Stomach (tissue), 9 donors: ENCODE data around the gene MCUB. TPM values are rescaled to one million over a fixed set of nuclear protein-coding genes. Genes with fewer than 3 reads are reported as not detected.

Source experiments
- DNase-seq, 2 donors: peaks; one replicate each; pipeline versions ENCODE4 v3.0.0 to v3.0.0-alpha.2; 2013 to 2019
- H3K27ac ChIP-seq, 5 donors: fragments of 200-600 bp in 4 of 5; sonication (generic) in 4 of 5; one replicate each; pipeline ENCODE4 v1.5.1; 2013 to 2019; ENCODE audit warnings: mild to moderate bottlenecking in 1 of 5, moderate library complexity in 1 of 5
- H3K27me3 ChIP-seq, 3 donors: fragments of 200-600 bp; sonication (generic); one replicate each; pipeline ENCODE4 v1.5.1; 2017 to 2019; ENCODE audit warnings: mixed run types in 1 of 3
- H3K36me3 ChIP-seq, 4 donors: fragments of 200-600 bp; sonication (generic); 1 replicate in 3 of 4; 2 replicates in 1 of 4; pipeline ENCODE4 v1.5.1; 2016 to 2019
- H3K4me1 ChIP-seq, 4 donors: fragments of 200-600 bp; sonication (generic); one replicate each; pipeline ENCODE4 v1.5.1; 2016 to 2019
- H3K4me3 ChIP-seq, 4 donors: fragments of 200-600 bp; sonication (generic) in 3 of 4; one replicate each; pipeline ENCODE4 v1.5.1; 2016 to 2019; ENCODE audit warnings: mild to moderate bottlenecking in 1 of 4
- H3K9me3 ChIP-seq, 4 donors: fragments of 200-600 bp; sonication (generic); one replicate each; pipeline ENCODE4 v1.5.1; 2016 to 2019
- EP300 ChIP-seq: sonication (generic); formaldehyde crosslinking; IDR thresholded peaks from one replicate; pipeline ENCODE4 v1.6.1; 2017; ENCODE audit warnings: antibody characterized with exemption
- POLR2A ChIP-seq, 4 donors: fragments of 450-650 bp; IDR thresholded peaks; one replicate each; pipeline ENCODE4 v1.6.1; 2016; ENCODE audit warnings: antibody characterized with exemption in 4 of 4, control low read depth in 2 of 4, mild to moderate bottlenecking in 1 of 4, moderate library complexity in 1 of 4
- POLR2AphosphoS5 ChIP-seq, 3 donors: sonication (generic); formaldehyde crosslinking; IDR thresholded peaks; one replicate each; pipeline ENCODE4 v1.6.1; 2016; ENCODE audit warnings: antibody characterized with exemption in 3 of 3
- WGBS, 5 donors: extraction: QIAGEN DNeasy Blood & Tissue Kit in 3 of 5; methylation state at CpG; one replicate each; pipeline versions ENCODE4 v1.1.5 to v1.1.7; 2013 to 2018; 5-methylcytosine and 5-hydroxymethylcytosine counted together
- intact Hi-C: fragments of 100-400 bp; cut with DNase I; formaldehyde crosslinking; loops from one replicate; pipeline ENCODE4 v1.15.1; 2023; ENCODE audit warnings: low total_unique reads
- polyA plus RNA-seq, 3 donors: library from polyadenylated mRNA; stranded (reverse); fragments of 200-250 nt; gene quantifications; one replicate each; pipeline ENCODE4 v1.2.3, GENCODE V29; 2013
- total RNA-seq, 5 donors: library from RNA; depleted of rRNA; stranded (reverse); fragments of >200 nt; gene quantifications; one replicate each; pipeline versions ENCODE4 v1.1.0 to v1.2.3, GENCODE V29; 2014 to 2016
- TF ChIP-seq, protein P1 (sequence below), 7 experiments: fragments of 450-650 bp in 4 of 7; fragments of 200-600 bp in 3 of 7; sonication (generic) in 3 of 7; IDR thresholded peaks; one replicate each; pipeline ENCODE4 v1.5.1; 2016 to 2019; ENCODE audit warnings: antibody characterized with exemption in 7 of 7, control low read depth in 2 of 7, mild to moderate bottlenecking in 1 of 7
- donor health status: healthy with polysubstance abuse.
- donor health status: Bipolar disorder and iron deficiency.
- donor health status: healthy.

MCUB gene
- total and polyA plus RNA-seq, 8 donors: 0.89 to 37.4 (median 8.4) TPM

DNA sequence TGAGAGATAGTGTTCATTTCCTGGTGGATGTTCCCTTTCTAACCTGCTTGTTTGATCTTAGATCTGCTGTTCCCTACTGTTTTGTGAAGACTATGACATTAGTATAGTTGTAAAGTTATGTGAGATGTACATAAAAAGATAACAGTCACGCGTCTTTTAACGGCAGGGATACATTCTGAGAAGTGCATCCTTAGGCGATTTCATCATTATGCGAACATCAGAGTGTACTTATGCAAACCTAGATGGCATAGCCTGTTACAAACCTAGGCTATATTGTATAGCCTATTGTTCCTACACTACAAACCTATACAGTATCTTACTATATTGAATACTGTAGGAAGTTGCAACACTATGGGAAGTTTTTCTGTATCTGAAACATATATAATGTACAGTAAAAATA, 50.4 kb downstream of the MCUB start:
- Histone ChIP-seq H3K36me3 (no peaks in the 10 kb centered on the region), H3K4me1 (no peaks in the 10 kb centered on the region), H3K27ac (no peak overlapping the region), H3K27me3 (no peaks in the 10 kb centered on the region), H3K4me3 (no peak overlapping the region), H3K9me3 (peaks cover 0 to 12% (median 4%) of the 10 kb centered on the region in 4 donors)
- intact Hi-C loops: no loop called here
- TF ChIP-seq POLR2A (IDR thresholded peaks at IDR 0.05) (no peak), POLR2AphosphoS5 (IDR thresholded peaks at IDR 0.05) (no peak), EP300 (no peak)
- TF ChIP-seq, protein P1, sequence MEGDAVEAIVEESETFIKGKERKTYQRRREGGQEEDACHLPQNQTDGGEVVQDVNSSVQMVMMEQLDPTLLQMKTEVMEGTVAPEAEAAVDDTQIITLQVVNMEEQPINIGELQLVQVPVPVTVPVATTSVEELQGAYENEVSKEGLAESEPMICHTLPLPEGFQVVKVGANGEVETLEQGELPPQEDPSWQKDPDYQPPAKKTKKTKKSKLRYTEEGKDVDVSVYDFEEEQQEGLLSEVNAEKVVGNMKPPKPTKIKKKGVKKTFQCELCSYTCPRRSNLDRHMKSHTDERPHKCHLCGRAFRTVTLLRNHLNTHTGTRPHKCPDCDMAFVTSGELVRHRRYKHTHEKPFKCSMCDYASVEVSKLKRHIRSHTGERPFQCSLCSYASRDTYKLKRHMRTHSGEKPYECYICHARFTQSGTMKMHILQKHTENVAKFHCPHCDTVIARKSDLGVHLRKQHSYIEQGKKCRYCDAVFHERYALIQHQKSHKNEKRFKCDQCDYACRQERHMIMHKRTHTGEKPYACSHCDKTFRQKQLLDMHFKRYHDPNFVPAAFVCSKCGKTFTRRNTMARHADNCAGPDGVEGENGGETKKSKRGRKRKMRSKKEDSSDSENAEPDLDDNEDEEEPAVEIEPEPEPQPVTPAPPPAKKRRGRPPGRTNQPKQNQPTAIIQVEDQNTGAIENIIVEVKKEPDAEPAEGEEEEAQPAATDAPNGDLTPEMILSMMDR (IDR thresholded peaks at IDR 0.05): no peak
- no peak for DNase-seq
- WGBS, 5 donors: 95 to 98% (median 97%) methylated on average over 5 of the region's 5 CpGs

DNA sequence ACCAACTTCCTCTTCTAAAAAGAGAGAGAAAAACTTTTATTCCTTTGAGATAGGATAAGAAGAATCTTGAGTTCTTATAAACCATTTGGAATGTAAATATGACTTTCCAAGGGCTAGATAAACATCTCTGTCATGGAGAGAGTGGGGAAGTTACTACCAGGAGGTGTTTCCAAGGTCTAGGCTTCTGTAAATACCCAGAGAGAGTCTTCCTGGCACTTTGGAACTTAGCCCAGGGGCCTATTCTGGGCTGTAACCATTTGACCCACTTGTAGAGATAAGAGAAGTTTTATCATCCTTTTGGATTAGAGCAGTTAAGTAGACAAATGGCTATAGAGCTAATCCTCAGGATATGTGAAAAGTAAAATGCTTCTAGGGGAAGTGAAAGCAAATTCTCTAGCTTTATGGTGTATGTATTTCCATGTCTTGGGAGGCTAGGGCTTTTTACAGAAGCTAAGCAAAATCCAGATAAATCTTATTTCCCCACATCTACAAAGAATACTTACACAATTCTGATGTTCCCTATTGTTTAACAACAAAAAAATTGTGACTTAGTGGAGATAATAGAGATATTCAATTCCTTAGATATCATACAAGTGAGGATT, 51.1 kb downstream of the MCUB start:
- Histone ChIP-seq H3K4me3 (no peak overlapping the region), H3K9me3 (peaks cover 0 to 12% (median 4%) of the 10 kb centered on the region in 4 donors), H3K4me1 (no peaks in the 10 kb centered on the region), H3K27ac (no peak overlapping the region), H3K36me3 (no peaks in the 10 kb centered on the region), H3K27me3 (no peaks in the 10 kb centered on the region)
- intact Hi-C loops: no loop called here
- DNase-seq: no peak
- no peak for TF ChIP-seq POLR2A (IDR thresholded peaks at IDR 0.05)
- no peak for TF ChIP-seq POLR2AphosphoS5 (IDR thresholded peaks at IDR 0.05)
- TF ChIP-seq, protein P1 (IDR thresholded peaks at IDR 0.05): no peak
- TF ChIP-seq EP300: no peak

DNA sequence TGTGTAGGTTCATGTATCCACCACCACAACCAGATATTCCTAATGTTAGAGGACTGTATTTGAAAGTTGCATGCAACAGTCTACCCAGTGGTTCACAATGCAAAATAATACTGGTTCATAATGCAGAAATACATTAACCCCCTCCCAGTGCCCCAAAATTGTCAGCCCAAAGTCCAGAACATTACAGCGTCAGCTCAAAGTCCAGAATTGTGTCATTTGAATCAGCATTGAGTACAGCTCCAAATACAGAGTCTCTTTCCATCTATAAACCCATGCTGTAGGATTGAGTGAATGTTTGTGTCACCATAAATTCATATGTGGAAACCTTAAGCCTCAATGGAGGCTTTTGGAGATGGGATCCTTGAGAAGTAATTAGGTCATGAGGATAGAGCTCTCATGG, 54.0 kb downstream of the MCUB start:
- 92 to 100% (median 100%) methylated on average over 1 of the region's 1 CpG for WGBS, 5 donors
- H3K4me1 ChIP-seq: no peaks in the 10 kb centered on the region
- no peaks in the 10 kb centered on the region for H3K9me3 ChIP-seq
- H3K4me3 ChIP-seq: no peak overlapping the region
- no peaks in the 10 kb centered on the region for H3K27me3 ChIP-seq
- TF ChIP-seq POLR2AphosphoS5 (IDR thresholded peaks at IDR 0.05): no peak
- no peak for TF ChIP-seq POLR2A (IDR thresholded peaks at IDR 0.05)
- TF ChIP-seq, protein P1 (IDR thresholded peaks at IDR 0.05): no peak
- TF ChIP-seq EP300: no peak
- no peaks in the 10 kb centered on the region for H3K36me3 ChIP-seq
- no peak for DNase-seq
- intact Hi-C loops: no loop called here
- no peak overlapping the region for H3K27ac ChIP-seq

DNA sequence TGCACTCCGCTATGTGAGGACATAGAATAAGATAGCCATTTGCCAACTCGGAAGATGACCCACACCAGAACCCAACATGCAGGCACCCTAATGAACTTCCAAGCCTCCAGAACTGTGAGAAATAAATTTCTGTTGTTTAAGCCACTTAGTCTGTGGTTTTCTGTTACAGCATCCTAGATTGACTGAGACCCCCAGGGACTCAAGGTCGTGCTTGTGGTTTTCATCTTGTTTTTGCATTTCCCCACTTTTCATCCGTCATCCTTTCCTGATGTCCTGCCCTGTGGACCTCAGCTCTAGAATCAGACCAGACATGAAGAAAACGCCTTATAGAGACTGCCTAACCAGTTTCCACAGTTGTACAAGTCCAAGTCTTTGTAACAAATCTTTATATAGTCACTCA, 54.4 kb downstream of the MCUB start:
- no peak for DNase-seq
- TF ChIP-seq, protein P1 (IDR thresholded peaks at IDR 0.05): no peak
- TF ChIP-seq POLR2A (IDR thresholded peaks at IDR 0.05) (no peak), POLR2AphosphoS5 (IDR thresholded peaks at IDR 0.05) (no peak), EP300 (no peak)
- H3K9me3 ChIP-seq: no peaks in the 10 kb centered on the region
- H3K27me3 ChIP-seq: no peaks in the 10 kb centered on the region
- no peak overlapping the region for H3K4me3 ChIP-seq
- 83 to 86% (median 84%) methylated on average over 5 of the region's 5 CpGs for WGBS, 5 donors
- no peaks in the 10 kb centered on the region for H3K4me1 ChIP-seq
- H3K27ac ChIP-seq: no peak overlapping the region
- H3K36me3 ChIP-seq: no peaks in the 10 kb centered on the region
- intact Hi-C loops: no loop called here
